A549 (cell line): ENCODE data around the gene ITPKC. TPM values are rescaled to one million over a fixed set of nuclear protein-coding genes. Genes with fewer than 3 reads are reported as not detected.

ENCODE experiments used
- ATOH8 ChIP-seq: fragments of 250-450 bp; sonication (Bioruptor Pico); IDR thresholded peaks from 2 replicates; pipeline ENCODE4 v1.5.0; 2020; ENCODE audit warnings: low read depth, mild to moderate bottlenecking, moderate library complexity
- BCL3 ChIP-seq: fragments of >200 bp; sonication (Bioruptor Twin); formaldehyde crosslinking; IDR thresholded peaks from 3 replicates; pipeline ENCODE4 v1.6.1; 2016
- CBX2 ChIP-seq: fragments of 200-600 bp; sonication (generic); IDR thresholded peaks from 2 replicates; pipeline ENCODE4 v1.6.1; 2016; ENCODE audit warnings: low read depth, mild to moderate bottlenecking, borderline replicate concordance
- CEBPB ChIP-seq, 2 experiments: fragments of >200 bp in 1 of 2; sonication (Bioruptor Twin) in 1 of 2; formaldehyde crosslinking in 1 of 2; IDR thresholded peaks; 2 replicates each; pipeline ENCODE4 v1.6.1; 2012 to 2016
- CHD4 ChIP-seq: fragments of 200-600 bp; sonication (generic); IDR thresholded peaks from 2 replicates; pipeline ENCODE4 v1.6.1; 2016; ENCODE audit warnings: antibody characterized with exemption, mild to moderate bottlenecking, borderline replicate concordance
- E2F6 ChIP-seq: IDR thresholded peaks from 2 replicates; pipeline ENCODE4 v1.6.1; 2012; ENCODE audit warnings: low read depth, borderline replicate concordance
- EHMT2 ChIP-seq: fragments of 200-600 bp; sonication (generic); IDR thresholded peaks from 2 replicates; pipeline ENCODE4 v1.6.1; 2016; ENCODE audit warnings: antibody characterized with exemption, low read depth, mild to moderate bottlenecking, moderate library complexity
- EP300 ChIP-seq, 2 experiments: fragments of >200 bp; sonication (Bioruptor Twin); formaldehyde crosslinking; IDR thresholded peaks; 2 replicates in 1 of 2; 3 replicates in 1 of 2; pipeline ENCODE4 v1.6.1; 2016 to 2017
- FOSB ChIP-seq: fragments of 250-450 bp; sonication (Bioruptor Pico); IDR thresholded peaks from 2 replicates; pipeline ENCODE4 v1.5.0; 2020; ENCODE audit warnings: mild to moderate bottlenecking, moderate library complexity
- FOXS1 ChIP-seq: fragments of 250-450 bp; sonication (Bioruptor Pico); IDR thresholded peaks from 2 replicates; pipeline ENCODE4 v1.5.0; 2020; ENCODE audit warnings: mild to moderate bottlenecking, moderate library complexity
- HOXA7 ChIP-seq: fragments of 250-450 bp; sonication (Bioruptor Pico); IDR thresholded peaks from 2 replicates; pipeline ENCODE4 v1.5.0; 2020; ENCODE audit warnings: mild to moderate bottlenecking, moderate library complexity
- HOXB5 ChIP-seq: fragments of 250-450 bp; sonication (Bioruptor Pico); IDR thresholded peaks from 2 replicates; pipeline ENCODE4 v1.5.0; 2020; ENCODE audit warnings: mild to moderate bottlenecking, moderate library complexity
- JUN ChIP-seq, 2 experiments: fragments of >200 bp; sonication (Bioruptor Twin); formaldehyde crosslinking; IDR thresholded peaks; 2 replicates in 1 of 2; 3 replicates in 1 of 2; pipeline ENCODE4 v1.6.1; 2016 to 2017
- JUNB ChIP-seq: fragments of >200 bp; sonication (Bioruptor Twin); formaldehyde crosslinking; IDR thresholded peaks from 2 replicates; pipeline ENCODE4 v1.6.1; 2016
- KDM1A ChIP-seq: fragments of 200-600 bp; sonication (generic); IDR thresholded peaks from 2 replicates; pipeline ENCODE4 v1.6.1; 2016; ENCODE audit warnings: low read depth, mild to moderate bottlenecking
- MAFK ChIP-seq: fragments of 450-650 bp; IDR thresholded peaks from 2 replicates; pipeline ENCODE4 v1.6.1; 2014; ENCODE audit not compliant: partially characterized antibody
- MYC ChIP-seq: IDR thresholded peaks from 2 replicates; pipeline ENCODE4 v1.6.1; 2012; ENCODE audit warnings: mild to moderate bottlenecking, inconsistent platforms, low read length, improper control_type of control experiment, borderline replicate concordance
- NFE2L2 ChIP-seq: fragments of 150-350 bp; conservative IDR thresholded peaks from 2 replicates; pipeline ENCODE4 v1.6.1; 2014; ENCODE audit warnings: low read length
- POLR2A ChIP-seq: IDR thresholded peaks from 2 replicates; pipeline ENCODE4 v1.6.1; 2012; ENCODE audit warnings: mild to moderate bottlenecking, low read length
- RARB ChIP-seq: fragments of 250-450 bp; sonication (Bioruptor Pico); IDR thresholded peaks from 2 replicates; pipeline ENCODE4 v1.8.0; 2021; ENCODE audit warnings: mild to moderate bottlenecking, moderate library complexity
- RCOR1 ChIP-seq: fragments of 150-350 bp; IDR thresholded peaks from 2 replicates; pipeline ENCODE4 v1.6.1; 2014; ENCODE audit warnings: antibody characterized with exemption, low read length, low read depth
- RFX5 ChIP-seq: fragments of 450-650 bp; IDR thresholded peaks from 2 replicates; pipeline ENCODE4 v1.7.1; 2014; ENCODE audit warnings: antibody characterized with exemption, mild to moderate bottlenecking, moderate library complexity
- RNF2 ChIP-seq: fragments of 200-600 bp; sonication (generic); IDR thresholded peaks from 2 replicates; pipeline ENCODE4 v1.6.1; 2016; ENCODE audit warnings: low read depth, mild to moderate bottlenecking, antibody characterized with exemption, moderate library complexity, borderline replicate concordance
- SMC3 ChIP-seq: fragments of >200 bp; sonication (Bioruptor Twin); formaldehyde crosslinking; IDR thresholded peaks from 3 replicates; pipeline ENCODE4 v1.6.1; 2018; ENCODE audit warnings: inconsistent platforms
- SREBF2 ChIP-seq: fragments of 450-650 bp; IDR thresholded peaks from 2 replicates; pipeline ENCODE4 v1.6.1; 2014; ENCODE audit warnings: mild to moderate bottlenecking, moderate library complexity
- TFCP2L1 ChIP-seq: fragments of 250-450 bp; sonication (Bioruptor Pico); IDR thresholded peaks from 2 replicates; pipeline ENCODE4 v1.5.0; 2021; ENCODE audit warnings: mild to moderate bottlenecking
- TP53 ChIP-seq: fragments of 250-450 bp; sonication (Bioruptor Pico); IDR thresholded peaks from 2 replicates; pipeline ENCODE4 v1.5.0; 2021; ENCODE audit warnings: mild to moderate bottlenecking, moderate library complexity
- USF2 ChIP-seq: fragments of 450-650 bp; IDR thresholded peaks from 2 replicates; pipeline ENCODE4 v1.6.1; 2014; ENCODE audit warnings: antibody characterized with exemption
- ZC3H11A ChIP-seq: fragments of 450-650 bp; IDR thresholded peaks from 2 replicates; pipeline ENCODE4 v1.6.1; 2014; ENCODE audit warnings: antibody characterized with exemption, mild to moderate bottlenecking
- ZFP36 ChIP-seq: fragments of 450-650 bp; IDR thresholded peaks from 2 replicates; pipeline ENCODE4 v1.6.1; 2014; ENCODE audit warnings: borderline replicate concordance; ENCODE audit not compliant: partially characterized antibody
- polyA plus RNA-seq, 4 experiments: library from polyadenylated mRNA; depleted of rRNA in 3 of 4; stranded (reverse); fragments of >200 nt; fragmentation: RNase III in 1 of 4; extraction: RNeasy Plus Mini Kit Qiagen cat#74134 plus additional on column Dnase treatment in 1 of 4; gene quantifications; 2 replicates in 3 of 4; 3 replicates in 1 of 4; pipeline ENCODE4 v1.2.3, GENCODE V29; 2011 to 2017

The ITPKC gene
- polyA plus RNA-seq, 2 of the 4 experiments (the other 2 are of a cell fraction): 6.5 to 7.9 TPM

- TF ChIP-seq HOXA7 (0 out of 2 replicates have a peak, but pooled peaks have one; percentile 88), ATOH8 (CRISPR knock-in tag) (no peak), EHMT2 (no peak), SREBF2 (no peak), CBX2 (no peak), RARB (CRISPR knock-in tag) (peak; percentile 61; the same call in 1 of the 2 replicates), HOXB5 (CRISPR knock-in tag) (no peak; the same call in 1 of the 2 replicates), JUNB (no peak), SMC3 (peak; percentile 24; the same call in 1 of the 3 replicates), ZC3H11A (peak; percentile 8; the same call in 1 of the 2 replicates), E2F6 (no peak; the same call in none of the 2 replicates), BCL3 (peak; percentile 74; the same call in 2 of the 3 replicates), RCOR1 (peak; percentile 54; the same call in 1 of the 2 replicates), JUN (IDR thresholded peaks at IDR 0.05) (peak; percentile 85 to 87), MYC (peak; percentile 82), USF2 (no peak), FOSB (CRISPR knock-in tag) (0 out of 2 replicates have a peak, but pooled peaks have one; percentile 13), TP53 (peak; percentile 62; the same call in 1 of the 2 replicates), CEBPB (IDR thresholded peaks at IDR 0.05) (0 out of 4 replicates have a peak, but pooled peaks of 1 of the 2 experiments have one; percentile 10), CHD4 (no peak), EP300 (IDR thresholded peaks at IDR 0.05) (no peak; a peak in 1 of 5 replicates), RNF2 (no peak), MAFK (no peak), POLR2A (peak; percentile 60), ZFP36 (no peak), NFE2L2 (no peak), FOXS1 (CRISPR knock-in tag) (no peak), TFCP2L1 (CRISPR knock-in tag) (no peak; the same call in 1 of the 2 replicates), RFX5 (peak; percentile 12), KDM1A (no peak; the same call in 1 of the 2 replicates)
Measured at GRCh38 chr19:40716482-40717324, at the start of gene ITPKC, which contains the start of gene COQ8B (continued).
